SK-N-SH (cell line): ENCODE measurements around the gene OSBP. TPM values are rescaled to one million over a fixed set of nuclear protein-coding genes. Genes with fewer than 3 reads are reported as not detected.

Source experiments
- CTCF ChIA-PET: fragments of 300-600, 350-600 bp; formaldehyde crosslinking; extraction: SDS; loops from one replicate; lab custom pipeline; 2021; lab: Yijun Ruan, JAX
- POLR2A ChIA-PET: fragments of 350-600 bp; sonication (Branson Sonifier 250); formaldehyde crosslinking; extraction: SDS; loops from one replicate; lab custom pipeline; 2020; ENCODE audit warnings: antibody characterized with exemption, inconsistent platforms; lab: Yijun Ruan, JAX
- DNase-seq: peaks from one replicate; pipeline ENCODE4 v3.0.0; 2012
- H2AFZ ChIP-seq: fragments of 200-600 bp; sonication (generic); 2 replicates; pipeline ENCODE4 v1.8.1; 2016; ENCODE audit warnings: antibody characterized with exemption, mild to moderate bottlenecking, low read depth
- H3F3A ChIP-seq: fragments of 200-600 bp; sonication (generic); replicated peaks from 2 replicates; pipeline ENCODE3; 2016; ENCODE audit warnings: antibody characterized with exemption, mild to moderate bottlenecking; ENCODE audit not compliant: insufficient read depth
- H3K27ac ChIP-seq, 2 experiments: fragments of 200-500 bp in 1 of 2; fragments of 200-600 bp in 1 of 2; sonication (Bioruptor generic) in 1 of 2; sonication (generic), shearing (Covaris generic) in 1 of 2; 2 replicates each; pipeline versions ENCODE4 v1.5.1 to v1.6.1; 2014 to 2016; ENCODE audit warnings: low read depth in 2 of 2, inconsistent platforms in 1 of 2, low read length in 1 of 2, mild to moderate bottlenecking in 1 of 2, mixed read lengths in 1 of 2
- H3K27me3 ChIP-seq: fragments of 200-600 bp; sonication (generic), shearing (Covaris generic); 2 replicates; pipeline ENCODE4 v1.6.1; 2016; ENCODE audit warnings: mixed run types; ENCODE audit not compliant: insufficient read depth
- H3K36me3 ChIP-seq, 2 experiments: fragments of 200-500 bp in 1 of 2; fragments of 200-600 bp in 1 of 2; sonication (Bioruptor generic) in 1 of 2; sonication (generic) in 1 of 2; replicated peaks in 1 of 2; 2 replicates each; pipeline versions ENCODE3 to v1.5.1; 2014 to 2016; ENCODE audit warnings: low read length in 1 of 2, mild to moderate bottlenecking in 1 of 2; ENCODE audit not compliant: insufficient read depth in 2 of 2, control insufficient read depth in 1 of 2
- H3K4me1 ChIP-seq, 2 experiments: fragments of 200-500 bp in 1 of 2; fragments of 200-600 bp in 1 of 2; sonication (Bioruptor generic) in 1 of 2; sonication (generic), shearing (Covaris generic) in 1 of 2; 2 replicates each; pipeline versions ENCODE4 v1.5.1 to v1.6.1; 2014 to 2016; ENCODE audit warnings: low read depth in 1 of 2, low read length in 1 of 2, mixed run types in 1 of 2; ENCODE audit not compliant: insufficient read depth in 2 of 2, control insufficient read depth in 1 of 2
- H3K4me2 ChIP-seq: fragments of 200-600 bp; sonication (generic), shearing (Covaris generic); 2 replicates; pipeline ENCODE4 v1.6.1; 2017; ENCODE audit warnings: mixed run types
- H3K4me3 ChIP-seq, 2 experiments: fragments of 200-500 bp in 1 of 2; fragments of 200-600 bp in 1 of 2; sonication (Bioruptor generic) in 1 of 2; sonication (generic), shearing (Covaris generic) in 1 of 2; 2 replicates each; pipeline versions ENCODE4 v1.5.1 to v1.8.1; 2014 to 2016; ENCODE audit warnings: low read depth in 2 of 2, inconsistent platforms in 1 of 2, low read length in 1 of 2, mild to moderate bottlenecking in 1 of 2, mixed read lengths in 1 of 2, moderate library complexity in 1 of 2
- H3K79me2 ChIP-seq: fragments of 200-600 bp; sonication (generic); 2 replicates; pipeline ENCODE4 v1.8.1; 2017; ENCODE audit warnings: mild to moderate bottlenecking; ENCODE audit not compliant: insufficient read depth
- H3K9ac ChIP-seq: fragments of 200-600 bp; sonication (generic); 2 replicates; pipeline ENCODE4 v1.6.1; 2017; ENCODE audit warnings: mixed run types
- H3K9me2 ChIP-seq: fragments of 200-600 bp; sonication (generic); 2 replicates; pipeline ENCODE4 v1.6.1; 2017; ENCODE audit warnings: mixed run types
- H3K9me3 ChIP-seq: fragments of 200-600 bp; sonication (generic); 2 replicates; pipeline ENCODE4 v1.6.1; 2017; ENCODE audit warnings: mixed run types, mild to moderate bottlenecking, moderate library complexity
- H4K20me1 ChIP-seq: fragments of 200-600 bp; sonication (generic); 2 replicates; pipeline ENCODE4 v1.6.1; 2017; ENCODE audit warnings: mild to moderate bottlenecking, mixed run types; ENCODE audit not compliant: insufficient read depth
- ELF1 ChIP-seq: IDR thresholded peaks from 2 replicates; pipeline ENCODE4 v1.4.0; 2012
- FOXJ3 ChIP-seq: sonication (generic); formaldehyde crosslinking; IDR thresholded peaks from 2 replicates; pipeline ENCODE4 v1.5.1; 2020; ENCODE audit warnings: mild to moderate bottlenecking, missing genetic modification reagents
- FOXM1 ChIP-seq: IDR thresholded peaks from 2 replicates; pipeline ENCODE4 v1.4.0; 2012; ENCODE audit warnings: low read depth, mild to moderate bottlenecking
- RXRA ChIP-seq: IDR thresholded peaks from 2 replicates; pipeline ENCODE4 v1.4.0; 2012; ENCODE audit warnings: low read depth, mild to moderate bottlenecking, borderline replicate concordance
- SIN3A ChIP-seq: IDR thresholded peaks from 2 replicates; pipeline ENCODE4 v1.6.1; 2012; ENCODE audit warnings: low read depth, mild to moderate bottlenecking, low read length, moderate library complexity, borderline replicate concordance
- YY1 ChIP-seq: IDR thresholded peaks from 2 replicates; pipeline ENCODE4 v1.4.0; 2012; ENCODE audit warnings: low read depth, mild to moderate bottlenecking
- WGBS: methylation state at CpG from one replicate; pipeline ENCODE4 v1.1.6; 2017; ENCODE audit warnings: low lambda C conversion rate; 5-methylcytosine and 5-hydroxymethylcytosine counted together
- polyA plus RNA-seq, 3 experiments: library from polyadenylated mRNA; depleted of rRNA; stranded (reverse); fragments of >200 nt; gene quantifications; 2 replicates each; pipeline ENCODE4 v1.2.3, GENCODE V29; 2012
- TF ChIP-seq, protein P1 (sequence below): IDR thresholded peaks from 2 replicates; pipeline ENCODE4 v1.6.1; 2012; ENCODE audit warnings: mild to moderate bottlenecking, low read depth, low read length, moderate library complexity
- TF ChIP-seq, protein P2 (sequence below): IDR thresholded peaks from 2 replicates; pipeline ENCODE4 v1.4.0; 2012; ENCODE audit warnings: low read depth, borderline replicate concordance

The OSBP gene
- polyA plus RNA-seq, 1 of the 3 experiments (the other 2 are of a cell fraction) = 12.1 TPM

DNA sequence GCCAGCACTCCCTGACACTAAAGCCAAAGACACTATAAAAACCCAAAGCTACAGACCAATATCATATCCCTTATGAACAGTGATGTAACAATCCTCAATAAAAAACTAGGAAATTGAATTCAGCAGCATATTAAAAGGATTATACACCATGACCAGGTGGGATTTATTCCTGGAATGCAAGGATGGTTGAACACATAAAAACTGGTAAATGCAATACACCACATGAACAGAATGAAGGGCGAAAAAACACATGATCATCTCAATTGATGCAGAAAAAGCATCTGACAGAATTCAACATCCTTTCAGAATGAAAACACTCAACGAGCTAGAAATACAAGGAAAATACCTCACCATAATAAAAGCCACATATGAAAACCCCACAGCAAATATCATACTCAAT, 31.3 kb downstream of the OSBP start (continued):
- TF ChIP-seq, protein P1, sequence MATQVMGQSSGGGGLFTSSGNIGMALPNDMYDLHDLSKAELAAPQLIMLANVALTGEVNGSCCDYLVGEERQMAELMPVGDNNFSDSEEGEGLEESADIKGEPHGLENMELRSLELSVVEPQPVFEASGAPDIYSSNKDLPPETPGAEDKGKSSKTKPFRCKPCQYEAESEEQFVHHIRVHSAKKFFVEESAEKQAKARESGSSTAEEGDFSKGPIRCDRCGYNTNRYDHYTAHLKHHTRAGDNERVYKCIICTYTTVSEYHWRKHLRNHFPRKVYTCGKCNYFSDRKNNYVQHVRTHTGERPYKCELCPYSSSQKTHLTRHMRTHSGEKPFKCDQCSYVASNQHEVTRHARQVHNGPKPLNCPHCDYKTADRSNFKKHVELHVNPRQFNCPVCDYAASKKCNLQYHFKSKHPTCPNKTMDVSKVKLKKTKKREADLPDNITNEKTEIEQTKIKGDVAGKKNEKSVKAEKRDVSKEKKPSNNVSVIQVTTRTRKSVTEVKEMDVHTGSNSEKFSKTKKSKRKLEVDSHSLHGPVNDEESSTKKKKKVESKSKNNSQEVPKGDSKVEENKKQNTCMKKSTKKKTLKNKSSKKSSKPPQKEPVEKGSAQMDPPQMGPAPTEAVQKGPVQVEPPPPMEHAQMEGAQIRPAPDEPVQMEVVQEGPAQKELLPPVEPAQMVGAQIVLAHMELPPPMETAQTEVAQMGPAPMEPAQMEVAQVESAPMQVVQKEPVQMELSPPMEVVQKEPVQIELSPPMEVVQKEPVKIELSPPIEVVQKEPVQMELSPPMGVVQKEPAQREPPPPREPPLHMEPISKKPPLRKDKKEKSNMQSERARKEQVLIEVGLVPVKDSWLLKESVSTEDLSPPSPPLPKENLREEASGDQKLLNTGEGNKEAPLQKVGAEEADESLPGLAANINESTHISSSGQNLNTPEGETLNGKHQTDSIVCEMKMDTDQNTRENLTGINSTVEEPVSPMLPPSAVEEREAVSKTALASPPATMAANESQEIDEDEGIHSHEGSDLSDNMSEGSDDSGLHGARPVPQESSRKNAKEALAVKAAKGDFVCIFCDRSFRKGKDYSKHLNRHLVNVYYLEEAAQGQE = no peak
- TF ChIP-seq YY1 = no peak
- no peak for TF ChIP-seq SIN3A
- no peak for TF ChIP-seq FOXJ3 (CRISPR knock-in tag)

DNA sequence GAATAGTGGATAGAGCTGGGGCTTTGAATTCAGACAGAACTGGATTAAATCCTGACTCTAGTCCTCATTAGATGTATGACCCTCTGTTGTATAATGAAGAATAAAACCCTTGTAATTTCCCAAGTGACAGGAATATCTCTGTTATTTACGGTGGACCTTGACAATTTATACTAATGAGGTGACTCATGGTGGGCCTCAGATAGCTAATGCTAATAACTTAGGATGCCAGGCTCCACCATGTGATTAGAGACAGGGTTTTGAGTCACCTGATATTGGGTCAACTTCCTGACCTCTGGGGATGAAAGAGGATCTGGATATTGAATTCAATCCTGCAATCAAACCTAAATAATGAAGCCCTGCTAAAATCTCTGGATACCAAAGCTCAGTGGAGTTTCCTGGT, 33.6 kb downstream of the OSBP start:
- Histone ChIP-seq H3K9me2 (no peaks in the 10 kb centered on the region), H3K36me3 (peaks cover 58 to 62% of the 10 kb centered on the region in 2 experiments), H4K20me1 (no peaks in the 10 kb centered on the region; the same call in 1 of the 2 replicates), H3F3A (no peaks in the 10 kb centered on the region), H3K27ac (no peak overlapping the region), H3K79me2 (no peaks in the 10 kb centered on the region; the same call in 1 of the 2 replicates), H3K27me3 (no peaks in the 10 kb centered on the region), H3K4me2 (no peak overlapping the region), H2AFZ (no peak overlapping the region), H3K4me1 (no peaks in the 10 kb centered on the region), H3K9me3 (peaks cover 7% of the 10 kb centered on the region; the same call in 1 of the 2 replicates), H3K9ac (no peak overlapping the region), H3K4me3 (no peak overlapping the region)
- POLR2A ChIA-PET = no interaction called here
- WGBS = 69% methylated on average over 1 of the region's 1 CpG
- CTCF ChIA-PET = no interaction called here
- TF ChIP-seq RXRA = no peak
- TF ChIP-seq ELF1 = no peak
- TF ChIP-seq, protein P2, sequence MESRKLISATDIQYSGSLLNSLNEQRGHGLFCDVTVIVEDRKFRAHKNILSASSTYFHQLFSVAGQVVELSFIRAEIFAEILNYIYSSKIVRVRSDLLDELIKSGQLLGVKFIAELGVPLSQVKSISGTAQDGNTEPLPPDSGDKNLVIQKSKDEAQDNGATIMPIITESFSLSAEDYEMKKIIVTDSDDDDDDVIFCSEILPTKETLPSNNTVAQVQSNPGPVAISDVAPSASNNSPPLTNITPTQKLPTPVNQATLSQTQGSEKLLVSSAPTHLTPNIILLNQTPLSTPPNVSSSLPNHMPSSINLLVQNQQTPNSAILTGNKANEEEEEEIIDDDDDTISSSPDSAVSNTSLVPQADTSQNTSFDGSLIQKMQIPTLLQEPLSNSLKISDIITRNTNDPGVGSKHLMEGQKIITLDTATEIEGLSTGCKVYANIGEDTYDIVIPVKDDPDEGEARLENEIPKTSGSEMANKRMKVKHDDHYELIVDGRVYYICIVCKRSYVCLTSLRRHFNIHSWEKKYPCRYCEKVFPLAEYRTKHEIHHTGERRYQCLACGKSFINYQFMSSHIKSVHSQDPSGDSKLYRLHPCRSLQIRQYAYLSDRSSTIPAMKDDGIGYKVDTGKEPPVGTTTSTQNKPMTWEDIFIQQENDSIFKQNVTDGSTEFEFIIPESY = no peak
- DNase-seq = no peak

DNA sequence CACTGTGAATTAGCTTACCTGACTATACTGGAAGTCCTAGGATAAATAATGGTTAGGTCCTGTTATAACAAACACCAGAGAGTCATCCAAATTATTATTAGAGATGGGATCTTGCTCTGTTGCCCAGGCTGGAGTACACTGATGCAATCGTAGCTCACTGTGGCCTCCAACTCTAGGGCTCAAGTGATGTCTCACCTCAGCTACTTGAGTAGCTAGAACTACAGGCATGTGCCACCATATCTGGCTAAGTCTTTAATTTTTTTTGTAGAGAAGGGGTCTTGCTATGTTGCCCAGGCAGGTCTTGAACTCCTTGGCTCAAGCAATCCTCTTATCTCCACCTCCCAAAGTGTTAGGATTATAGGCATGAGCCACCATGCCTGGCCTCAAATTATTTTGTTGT, 37.2 kb downstream of the OSBP start:
- no peaks in the 10 kb centered on the region for H3K27me3 ChIP-seq
- H3K27ac ChIP-seq = no peak overlapping the region
- no peaks in the 10 kb centered on the region for H3K9me3 ChIP-seq
- H3K4me1 ChIP-seq = peaks cover 0 to 7% of the 10 kb centered on the region in 2 experiments; a peak in 2 of 4 replicates
- H3K79me2 ChIP-seq = no peaks in the 10 kb centered on the region; the same call in 1 of the 2 replicates
- no peak for DNase-seq
- H3F3A ChIP-seq = peaks cover 20% of the 10 kb centered on the region
- CTCF ChIA-PET = no interaction called here
- H2AFZ ChIP-seq = no peak overlapping the region
- H3K9ac ChIP-seq = no peak overlapping the region
- WGBS = 100% methylated on average over 1 of the region's 1 CpG
- H3K9me2 ChIP-seq = no peaks in the 10 kb centered on the region
- TF ChIP-seq RXRA (no peak), ELF1 (no peak), YY1 (no peak), FOXM1 (no peak)
- H4K20me1 ChIP-seq = no peaks in the 10 kb centered on the region; the same call in 1 of the 2 replicates
- POLR2A ChIA-PET = no interaction called here
- no peak overlapping the region for H3K4me2 ChIP-seq
- no peak overlapping the region for H3K4me3 ChIP-seq
- peaks cover 57 to 70% of the 10 kb centered on the region in 2 experiments for H3K36me3 ChIP-seq
